GM23248 (cell line): ENCODE results near the gene UST.

Source experiments
- EZH2 ChIP-seq: fragments of 200-600 bp; sonication (generic); IDR thresholded peaks from 2 replicates; pipeline ENCODE4 v1.6.1; 2018; ENCODE audit warnings: antibody characterized with exemption, mild to moderate bottlenecking; ENCODE audit not compliant: insufficient read depth, poor library complexity, severe bottlenecking
- EZH2phosphoT487 ChIP-seq: fragments of 200-600 bp; sonication (generic); IDR thresholded peaks from 2 replicates; pipeline ENCODE4 v1.6.1; 2018; ENCODE audit warnings: antibody characterized with exemption, moderate library complexity, mild to moderate bottlenecking, low read depth; ENCODE audit not compliant: insufficient read depth

GRCh38 chr6:148779142-148779562 is 32.3 kb downstream of the UST start:
- TF ChIP-seq EZH2: no peak
- TF ChIP-seq EZH2phosphoT487: no peak
